Sigmoid colon (tissue), 4 donors: ENCODE data around the gene PTPN3.

Experiments
- EP300 ChIP-seq, 4 donors: sonication (generic); formaldehyde crosslinking; IDR thresholded peaks; one replicate each; pipeline ENCODE4 v1.6.1; 2017; ENCODE audit warnings: antibody characterized with exemption in 4 of 4
- POLR2A ChIP-seq, 2 donors: fragments of 450-650 bp; IDR thresholded peaks; one replicate each; pipeline ENCODE4 v1.6.1; 2016; ENCODE audit warnings: antibody characterized with exemption in 2 of 2, mild to moderate bottlenecking in 2 of 2, moderate library complexity in 2 of 2
- TF ChIP-seq, protein P1 (sequence below), 4 experiments: fragments of 450-650 bp in 3 of 4; fragments of 200-600 bp in 1 of 4; IDR thresholded peaks; one replicate each; pipeline ENCODE4 v1.5.1; 2016 to 2019; ENCODE audit warnings: antibody characterized with exemption in 4 of 4, mild to moderate bottlenecking in 3 of 4, moderate library complexity in 2 of 4

DNA sequence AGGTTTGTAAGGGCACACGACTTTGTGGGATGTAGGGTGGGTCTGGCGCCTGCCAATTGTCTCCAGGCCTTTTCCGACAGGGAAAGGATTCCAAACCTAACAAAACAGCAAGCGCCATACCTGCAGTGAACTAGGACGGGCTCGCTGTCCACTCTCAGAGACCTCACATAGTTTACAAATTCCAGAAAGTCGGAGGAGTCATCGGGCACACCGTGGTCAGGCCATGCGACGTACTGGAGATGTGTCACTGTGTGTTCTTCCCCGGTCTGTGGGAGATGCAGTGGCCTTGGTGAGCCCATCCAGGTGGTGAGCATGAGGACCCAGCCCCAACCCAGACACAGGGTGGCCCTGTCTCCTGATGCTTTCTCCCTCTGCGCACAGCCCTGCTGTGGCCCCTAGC, 115.9 kb downstream of the PTPN3 start:
- TF ChIP-seq, protein P1, sequence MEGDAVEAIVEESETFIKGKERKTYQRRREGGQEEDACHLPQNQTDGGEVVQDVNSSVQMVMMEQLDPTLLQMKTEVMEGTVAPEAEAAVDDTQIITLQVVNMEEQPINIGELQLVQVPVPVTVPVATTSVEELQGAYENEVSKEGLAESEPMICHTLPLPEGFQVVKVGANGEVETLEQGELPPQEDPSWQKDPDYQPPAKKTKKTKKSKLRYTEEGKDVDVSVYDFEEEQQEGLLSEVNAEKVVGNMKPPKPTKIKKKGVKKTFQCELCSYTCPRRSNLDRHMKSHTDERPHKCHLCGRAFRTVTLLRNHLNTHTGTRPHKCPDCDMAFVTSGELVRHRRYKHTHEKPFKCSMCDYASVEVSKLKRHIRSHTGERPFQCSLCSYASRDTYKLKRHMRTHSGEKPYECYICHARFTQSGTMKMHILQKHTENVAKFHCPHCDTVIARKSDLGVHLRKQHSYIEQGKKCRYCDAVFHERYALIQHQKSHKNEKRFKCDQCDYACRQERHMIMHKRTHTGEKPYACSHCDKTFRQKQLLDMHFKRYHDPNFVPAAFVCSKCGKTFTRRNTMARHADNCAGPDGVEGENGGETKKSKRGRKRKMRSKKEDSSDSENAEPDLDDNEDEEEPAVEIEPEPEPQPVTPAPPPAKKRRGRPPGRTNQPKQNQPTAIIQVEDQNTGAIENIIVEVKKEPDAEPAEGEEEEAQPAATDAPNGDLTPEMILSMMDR (IDR thresholded peaks at IDR 0.05), result no peak
- TF ChIP-seq POLR2A (IDR thresholded peaks at IDR 0.05) (no peak), EP300 (IDR thresholded peaks at IDR 0.05) (no peak)
